ENCODE measurements around the gene CPT1C.
A peak's percentile ranks its signal among the peaks of the same experiment; 100 is the strongest.

CPT1C gene

GRCh38 chr19:49684251-49684982 lies 6.5 kb upstream of the CPT1C start:
- DNase-seq: no peak

GRCh38 chr19:49684983-49685553 lies 5.8 kb upstream of the CPT1C start:
- no peak for DNase-seq

GRCh38 chr19:49685845-49686332 lies 5.0 kb upstream of the CPT1C start:
- DNase-seq: no peak

- no peak for DNase-seq
These were observed 4.3 kb upstream of the CPT1C start for GRCh38 chr19:49686503-49687088.

GRCh38 chr19:49687150-49687549 lies 3.8 kb upstream of the CPT1C start:
- DNase-seq: no peak

- DNase-seq: peak; percentile 45
These were observed 3.2 kb upstream of the CPT1C start for GRCh38 chr19:49687566-49688316.

GRCh38 chr19:49688531-49689132 lies 2.3 kb upstream of the CPT1C start:
- no peak for DNase-seq

GRCh38 chr19:49689133-49690078 lies 1.5 kb upstream of the CPT1C start, which contains the start of gene ADM5:
TSS of gene ADM5 (plus strand) at chr19:49689594. CDS start at chr19:49689838, 244 bp downstream.
- DNase-seq: no peak

GRCh38 chr19:49690079-49690655 lies 749 bp upstream of the CPT1C start:
- no peak for DNase-seq

- DNase-seq: peak; percentile 83
These were observed 579 bp downstream of the CPT1C start for GRCh38 chr19:49691243-49692146.

- no peak for DNase-seq
These were observed 1.2 kb downstream of the CPT1C start for GRCh38 chr19:49692147-49692506.

- no peak for DNase-seq
These were observed 5.2 kb downstream of the CPT1C start for GRCh38 chr19:49696115-49696514.

- no peak for DNase-seq
These were observed 5.9 kb downstream of the CPT1C start for GRCh38 chr19:49696865-49697264.

- DNase-seq: no peak
These were observed 8.4 kb downstream of the CPT1C start for GRCh38 chr19:49699364-49699763.

GRCh38 chr19:49700563-49700962 lies 9.6 kb downstream of the CPT1C start:
- DNase-seq: no peak

GRCh38 chr19:49701271-49701786 lies 10.4 kb downstream of the CPT1C start:
- no peak for DNase-seq

- DNase-seq: no peak
These were observed 14.1 kb downstream of the CPT1C start for GRCh38 chr19:49704888-49705642.

- DNase-seq: no peak
These were observed 15.0 kb downstream of the CPT1C start for GRCh38 chr19:49705919-49706318.

GRCh38 chr19:49710372-49710951 lies 19.5 kb downstream of the CPT1C start:
- DNase-seq: peak; percentile 32

Data from fibroblast of skin of right quadriceps (primary cell).